GM21528 (cell line): ENCODE results near the gene GALNT1.
"Not testable (repeated sequence)": the region's sequence is repeated elsewhere in the genome, so short reads cannot be mapped to it uniquely, and the experiment has no call there.

ENCODE experiments used
- ATAC-seq: cut with Tn5 transposase; IDR thresholded peaks from one replicate; pipeline ENCODE4 v1.9.1; 2021; ENCODE audit warnings: mild to moderate bottlenecking, moderate library complexity; ENCODE audit not compliant: unreplicated experiment, low FRiP score

Gene GALNT1

DNA sequence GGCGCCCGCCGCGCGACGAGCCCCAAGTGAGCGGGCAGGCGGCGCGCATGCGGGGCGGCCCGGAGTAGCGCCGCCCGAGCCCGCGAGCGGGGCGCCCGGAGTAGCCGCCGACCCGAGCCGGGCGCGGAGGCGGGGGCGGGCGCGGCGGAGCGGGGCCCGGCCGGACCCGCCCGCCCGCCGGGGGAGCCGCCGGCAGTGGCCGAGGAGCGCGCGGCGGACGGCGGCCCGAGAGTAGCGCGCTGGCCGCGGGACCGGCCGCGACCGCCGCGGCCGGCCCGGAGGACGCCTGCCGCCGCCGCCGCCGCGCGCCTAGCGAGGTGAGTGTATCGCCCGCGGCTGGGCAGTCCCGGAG lies at the start of gene GALNT1:
GALNT1 (plus strand) TSS at position 195 of the 352 bp plus-strand sequence. CDS start 72,923 bp downstream, outside the sequence.
- ATAC-seq, result no peak

DNA sequence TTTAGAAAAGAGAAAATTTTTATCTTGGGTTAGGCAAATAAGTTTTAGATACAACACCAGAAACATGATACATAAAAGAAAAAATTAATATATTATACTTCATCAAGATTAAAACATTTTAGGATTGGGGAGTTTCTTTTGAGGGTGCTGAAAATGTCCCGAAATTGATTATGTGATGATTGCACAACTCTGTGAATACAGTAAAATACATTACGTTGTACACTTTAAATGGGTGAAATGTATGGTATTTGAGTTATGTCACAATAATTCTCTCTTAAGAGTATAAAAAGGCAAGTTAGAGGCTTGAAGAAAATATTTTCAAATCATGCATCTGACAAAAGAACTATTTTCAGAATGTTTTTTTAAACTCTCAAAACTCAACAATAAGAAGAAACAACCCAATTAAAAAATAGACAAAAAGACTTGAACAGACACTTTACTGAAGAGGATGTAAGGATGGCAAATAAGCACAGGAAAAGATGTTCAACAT lies 47.6 kb upstream of the GALNT1 start:
- ATAC-seq, result no peak

DNA sequence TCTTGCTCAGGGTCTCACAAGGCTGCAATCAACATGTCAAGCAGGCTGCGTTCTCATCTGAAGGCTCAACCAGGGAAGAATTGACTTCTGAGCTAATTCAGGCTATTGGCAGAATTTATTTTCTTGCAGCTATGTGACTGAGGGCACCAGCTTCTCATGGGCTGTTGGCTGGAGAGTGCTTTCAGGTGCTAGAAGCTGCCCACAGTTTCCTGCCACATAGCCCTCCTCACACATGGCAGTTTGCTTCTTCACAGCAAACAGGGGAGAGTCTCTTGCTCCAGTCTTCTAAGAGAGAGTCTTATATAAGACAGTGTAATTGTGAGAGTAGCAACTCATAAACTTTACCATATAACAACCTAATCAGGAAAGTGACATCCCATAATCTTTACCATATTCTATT lies 46.2 kb upstream of the GALNT1 start:
- no peak for ATAC-seq

DNA sequence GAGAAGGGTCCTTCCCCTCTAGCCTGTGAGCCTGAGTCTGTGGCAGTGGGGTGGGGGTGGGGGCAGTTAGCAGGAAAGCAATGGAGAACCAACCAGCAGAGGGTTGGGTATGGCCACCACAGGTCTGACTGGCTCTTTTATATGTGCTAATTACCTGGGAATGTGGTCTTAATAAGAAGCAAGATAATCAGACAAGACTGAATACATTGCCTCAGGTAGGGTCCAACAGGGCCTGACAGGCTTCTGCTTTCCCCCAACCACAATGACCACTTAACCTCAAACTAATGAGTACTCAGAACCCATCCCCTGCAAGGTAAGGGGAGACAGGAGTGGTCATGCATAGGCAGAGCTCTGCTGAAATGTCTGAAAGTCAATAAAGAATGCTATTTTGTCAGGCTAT lies 39.2 kb upstream of the GALNT1 start:
- no peak for ATAC-seq

DNA sequence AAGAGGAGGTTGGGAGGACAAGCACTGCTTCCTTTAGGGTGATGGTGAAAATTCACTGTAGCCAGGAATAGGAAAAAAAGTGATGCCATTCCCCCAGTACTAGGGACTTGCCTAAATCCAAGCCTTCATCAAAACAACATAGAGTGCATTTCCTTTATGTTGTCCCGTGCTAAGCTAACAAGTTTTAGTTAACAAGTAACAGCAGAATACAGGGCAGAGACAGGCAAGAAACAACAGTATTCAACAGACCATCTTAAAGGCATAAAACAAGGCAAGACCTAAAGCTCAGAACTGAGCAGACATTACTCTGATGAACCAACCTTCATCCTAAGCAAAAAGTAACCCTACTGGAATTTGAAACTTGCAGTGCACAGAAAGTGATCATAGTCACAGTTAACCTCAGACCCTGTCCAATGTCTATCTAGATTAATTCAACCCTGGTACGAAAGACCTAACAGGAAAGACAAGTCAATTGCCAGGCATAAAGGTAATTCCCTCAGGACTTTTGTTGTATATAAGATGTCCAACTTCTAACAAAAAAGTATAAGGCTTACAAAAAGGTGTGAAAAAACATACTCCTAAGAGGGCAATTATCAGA lies 34.4 kb upstream of the GALNT1 start:
- no peak for ATAC-seq

DNA sequence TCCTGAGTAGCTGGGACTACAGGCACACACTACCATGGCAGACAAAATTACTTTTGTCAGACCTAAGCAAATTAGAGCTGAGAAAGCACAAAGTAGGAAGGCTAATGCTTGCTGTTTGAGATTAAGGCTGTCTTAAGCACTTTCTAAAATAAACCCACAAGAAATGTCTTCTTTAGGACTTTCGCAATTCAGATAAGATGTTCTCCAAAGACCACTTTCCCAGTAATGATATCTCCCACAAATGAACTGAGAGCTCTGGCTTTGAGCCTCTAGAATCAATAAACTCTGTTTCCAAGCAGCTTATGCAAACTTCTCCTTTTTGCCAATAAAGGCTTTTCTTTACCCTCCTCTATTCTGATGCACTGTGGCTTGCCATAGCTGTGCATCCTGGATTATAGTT lies 32.0 kb upstream of the GALNT1 start:
- no peak for ATAC-seq

DNA sequence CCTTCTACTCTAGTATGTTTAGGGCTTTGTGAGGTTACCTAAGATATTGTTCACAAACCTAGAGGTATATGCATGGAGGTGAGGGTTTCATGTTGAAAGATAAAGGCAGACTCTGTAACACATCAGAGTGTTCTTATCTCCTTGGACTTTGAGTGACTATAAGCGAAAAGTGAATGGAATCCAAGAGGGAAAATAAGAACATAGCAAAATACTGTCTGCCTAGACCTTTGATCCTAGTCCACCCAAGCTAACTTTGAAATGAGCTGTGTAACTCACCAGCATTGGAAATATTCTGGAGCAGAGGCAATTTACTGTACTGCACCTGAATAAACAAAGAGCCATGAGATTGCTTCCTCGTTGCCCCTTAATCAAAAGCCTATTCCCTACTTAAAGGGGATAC lies 28.2 kb upstream of the GALNT1 start:
- no peak for ATAC-seq

DNA sequence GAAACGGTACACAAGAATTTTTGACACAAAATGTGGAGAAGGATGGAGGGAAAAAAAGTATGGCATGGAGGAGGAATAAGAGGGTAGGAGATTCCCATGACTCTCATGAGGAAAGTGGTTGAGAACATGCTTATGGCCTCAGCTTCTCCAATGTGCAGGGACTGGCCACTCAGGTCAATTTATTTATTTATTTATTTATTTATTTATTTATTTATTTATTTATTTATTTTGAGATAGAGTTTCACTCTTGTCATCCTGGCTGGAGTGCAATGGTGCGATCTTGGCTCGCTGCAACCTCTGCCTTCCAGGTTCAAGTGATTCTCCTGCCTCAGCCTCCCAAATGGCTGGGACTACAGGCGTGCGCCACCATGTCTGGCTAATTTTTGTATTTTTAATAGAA lies 26.0 kb upstream of the GALNT1 start:
- ATAC-seq, result not testable (repeated sequence)

DNA sequence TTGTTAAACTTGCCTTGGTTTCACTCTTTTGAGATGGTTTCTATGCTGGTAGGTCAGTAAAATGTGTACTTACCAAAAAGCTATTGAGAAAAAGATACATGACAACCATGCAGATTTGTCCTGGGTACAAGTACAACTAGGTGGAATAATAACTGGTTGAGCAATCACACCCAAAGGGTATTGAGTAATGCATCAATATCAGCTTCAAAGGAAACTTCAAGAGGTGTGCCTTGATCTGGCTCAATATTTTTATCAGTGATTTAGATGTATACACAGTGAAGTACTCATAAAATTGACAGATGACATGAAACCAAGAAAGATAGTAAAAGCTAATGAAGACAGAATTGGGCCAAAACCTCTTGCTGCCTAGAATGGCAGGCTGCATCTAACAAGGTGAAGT lies 21.7 kb upstream of the GALNT1 start:
- ATAC-seq, result no peak

DNA sequence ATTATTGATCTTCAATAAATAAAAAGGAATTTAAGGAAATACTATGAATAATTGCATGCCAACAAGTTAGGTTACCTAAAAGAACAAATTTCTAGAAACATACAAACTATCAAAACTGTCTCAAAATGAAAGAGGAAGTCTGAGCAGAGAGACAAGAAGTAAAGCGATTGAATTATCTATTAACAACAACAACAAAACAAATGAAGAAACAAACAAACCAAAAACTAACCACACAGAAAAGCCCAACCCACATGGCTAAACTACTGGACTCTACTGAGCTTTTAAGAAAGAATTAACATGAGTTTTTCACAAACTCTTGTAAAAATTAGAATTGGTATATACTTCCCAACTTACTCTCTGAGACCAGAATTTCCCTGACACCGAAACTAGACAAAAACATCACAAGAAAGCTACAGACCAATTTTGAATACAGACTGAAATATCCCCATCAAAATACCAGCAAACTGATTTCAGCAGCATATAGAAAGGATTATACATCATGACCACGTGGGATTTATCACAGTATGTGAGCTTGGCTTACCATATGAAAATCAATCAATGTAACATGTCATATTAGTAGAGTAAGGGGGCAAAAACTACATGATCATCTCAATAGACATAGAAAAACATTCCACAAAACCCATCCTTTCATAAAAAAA lies 16.6 kb upstream of the GALNT1 start:
- ATAC-seq, result peak; percentile 91

DNA sequence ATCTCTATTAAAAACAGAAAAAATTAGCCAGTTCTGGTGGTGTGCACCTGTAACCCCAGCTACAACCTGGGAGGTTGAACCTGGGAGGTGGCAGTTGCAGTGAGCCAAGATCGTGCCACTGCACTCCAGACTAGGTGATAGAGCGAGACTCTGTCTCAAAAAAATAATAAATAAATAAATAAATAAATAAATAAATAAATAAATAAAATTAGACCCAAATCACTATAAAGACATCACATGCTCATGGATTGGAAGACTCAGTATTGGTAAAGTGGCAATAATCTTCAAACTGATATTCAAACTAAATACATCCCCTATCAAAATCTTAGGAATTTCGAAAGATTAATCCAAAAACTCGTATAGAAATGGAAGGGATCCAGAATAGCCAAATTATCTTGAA lies 15.5 kb upstream of the GALNT1 start:
- no peak for ATAC-seq

DNA sequence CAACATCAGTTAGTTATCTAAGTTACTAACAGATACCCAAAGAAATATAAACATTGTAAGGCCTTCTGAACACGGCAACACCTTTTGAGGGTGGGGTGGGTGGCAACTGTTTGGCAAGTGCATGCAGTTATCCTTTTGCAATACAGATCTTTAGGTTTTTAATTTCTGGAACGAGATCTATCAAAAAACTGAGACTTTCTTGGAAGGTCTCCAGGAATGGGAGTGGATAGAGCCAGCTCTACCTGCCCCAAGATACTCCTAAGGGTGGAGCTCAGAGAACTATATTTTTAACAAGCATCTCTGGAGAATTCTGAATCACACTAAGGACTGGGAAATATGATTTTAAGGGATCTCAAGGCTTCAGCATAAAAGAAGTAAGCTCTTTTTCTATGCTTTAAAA lies 11.4 kb upstream of the GALNT1 start:
- no peak for ATAC-seq

DNA sequence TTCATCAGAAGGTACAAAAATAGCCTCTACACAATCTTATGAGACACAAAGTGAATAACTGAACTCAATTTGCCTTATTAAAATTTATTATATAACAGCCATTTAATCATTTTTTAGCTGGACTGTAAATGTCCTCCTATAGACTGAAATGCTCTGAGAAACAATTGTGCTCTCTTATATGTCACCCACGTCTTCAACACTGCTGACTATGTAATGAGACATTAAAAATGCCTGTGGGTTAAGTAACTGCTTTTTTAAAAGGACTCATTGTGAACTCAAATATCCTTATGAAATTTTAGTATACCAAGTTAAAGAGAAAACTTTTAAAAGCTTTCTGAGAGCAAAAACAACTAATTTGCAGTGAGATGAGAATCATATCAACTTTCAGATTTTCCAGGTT lies 10.4 kb upstream of the GALNT1 start:
- ATAC-seq, result no peak

DNA sequence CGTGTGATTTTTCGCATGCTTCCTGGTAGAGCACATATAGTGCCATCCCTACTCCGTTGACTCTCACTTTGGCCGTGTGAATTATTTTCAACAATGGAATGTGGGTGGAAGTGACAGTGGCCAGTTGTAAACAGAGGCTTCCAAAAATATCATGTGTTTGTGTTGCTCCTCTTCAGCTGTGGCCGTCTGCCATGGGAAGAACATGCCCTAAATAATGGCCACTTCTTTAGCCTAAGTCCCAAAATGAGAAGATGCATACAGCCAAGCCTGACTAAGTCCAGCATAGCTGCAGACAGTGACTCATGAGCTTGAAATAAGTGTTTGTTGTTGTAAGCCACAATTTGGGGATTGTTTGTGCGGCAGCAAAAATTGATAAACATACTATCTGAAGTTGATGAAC lies 8.9 kb upstream of the GALNT1 start:
- ATAC-seq, result no peak

DNA sequence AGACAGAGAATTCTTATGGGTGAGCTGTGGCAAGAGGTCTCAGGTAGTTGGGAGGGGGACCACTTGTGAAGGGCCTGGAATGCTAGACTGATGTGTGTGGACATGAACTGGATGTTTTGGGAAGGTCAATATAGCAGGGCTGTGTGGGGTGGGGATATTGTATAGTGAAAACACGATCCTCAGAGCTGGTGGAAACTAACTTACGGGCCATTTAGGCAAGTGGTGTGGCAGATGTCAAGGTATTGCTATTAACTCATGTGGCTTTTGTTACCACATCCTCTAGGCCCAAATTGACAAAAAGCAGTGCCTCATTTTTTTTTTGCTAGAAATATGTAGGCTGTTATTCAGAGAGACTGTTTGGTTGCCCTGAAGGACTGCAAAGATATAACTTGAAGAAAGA lies 8.0 kb upstream of the GALNT1 start:
- no peak for ATAC-seq

DNA sequence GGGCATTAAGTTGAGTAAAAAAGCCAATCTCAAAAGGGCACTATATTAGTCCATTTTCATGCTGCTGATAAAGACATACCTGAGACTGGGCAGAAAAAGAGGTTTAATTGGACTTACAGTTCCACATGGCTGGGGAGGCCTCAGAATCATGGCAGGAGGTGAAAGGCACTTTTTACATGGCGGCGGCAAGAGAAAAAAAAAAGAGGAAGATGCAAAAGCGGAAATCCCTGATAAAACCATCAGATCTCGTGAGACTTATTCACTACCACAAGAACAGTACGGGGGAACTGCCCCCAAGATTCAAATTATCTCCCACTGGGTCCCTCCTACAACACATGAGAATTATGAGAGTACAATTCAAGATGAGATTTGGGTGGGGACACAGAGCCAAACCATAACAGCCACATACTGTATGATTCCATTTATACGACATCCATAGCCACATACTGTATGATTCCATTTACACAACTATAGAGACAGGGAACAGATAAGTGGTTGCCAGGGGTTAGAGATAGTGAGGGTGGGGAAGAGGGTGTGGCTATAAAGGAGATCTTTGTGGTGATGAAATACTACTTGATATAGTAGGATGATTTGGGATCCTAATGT lies 5.2 kb upstream of the GALNT1 start:
- ATAC-seq, result not testable (repeated sequence)

DNA sequence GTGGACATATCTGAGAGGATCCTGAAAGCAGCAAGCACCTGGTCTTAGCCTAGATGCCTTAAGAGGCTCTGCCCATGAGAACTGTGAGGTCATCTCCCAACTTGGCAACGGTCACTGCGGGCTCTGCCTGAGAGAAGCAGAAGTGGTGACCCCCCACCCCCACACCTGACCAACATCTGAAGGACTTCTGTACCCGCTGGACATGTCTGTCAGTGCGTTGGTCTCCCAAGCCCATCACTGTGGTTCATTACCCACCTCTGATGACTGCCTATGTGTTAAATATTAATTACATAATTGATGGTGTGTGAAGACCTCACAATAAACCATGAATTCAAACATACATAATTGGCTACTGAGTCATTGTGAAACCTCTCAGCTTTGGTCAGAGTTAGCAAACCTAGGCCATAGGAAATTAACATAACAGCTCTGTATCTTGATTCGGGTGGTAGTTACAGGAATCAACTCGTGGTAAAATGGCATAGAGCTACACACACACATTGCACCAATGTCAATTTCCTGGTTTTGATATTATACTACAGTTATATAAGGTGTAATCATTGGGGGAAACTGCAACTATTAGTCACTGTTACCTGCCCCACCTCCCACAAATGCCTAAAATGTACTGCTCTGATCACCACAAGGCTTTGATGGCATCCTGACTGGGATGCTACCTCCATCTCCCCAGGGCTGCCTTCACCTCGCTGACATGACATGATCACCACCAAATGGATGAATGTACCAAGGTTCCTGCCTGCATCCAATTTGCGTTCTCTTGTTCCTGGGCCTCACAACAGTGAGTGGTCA lies 4.3 kb upstream of the GALNT1 start:
- ATAC-seq, result peak; percentile 52

DNA sequence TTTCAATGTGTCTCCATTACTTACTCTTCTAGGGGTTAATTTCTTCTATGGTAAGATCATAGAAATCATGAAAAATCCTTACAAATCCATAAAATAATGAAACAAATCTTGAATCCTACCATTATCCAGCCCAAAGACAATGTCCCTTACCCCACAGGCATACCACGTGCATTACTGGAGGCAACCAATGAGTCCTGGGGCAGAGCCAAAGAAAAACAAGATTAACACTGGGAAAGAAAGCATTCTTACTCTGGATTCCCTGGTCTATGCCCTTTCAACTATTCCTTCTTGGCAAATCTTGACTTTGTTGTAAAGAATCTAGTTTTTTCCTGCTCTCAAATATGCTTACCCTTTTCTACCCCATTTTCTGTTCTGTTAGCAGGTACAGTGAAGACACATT lies 3.1 kb upstream of the GALNT1 start:
- no peak for ATAC-seq

DNA sequence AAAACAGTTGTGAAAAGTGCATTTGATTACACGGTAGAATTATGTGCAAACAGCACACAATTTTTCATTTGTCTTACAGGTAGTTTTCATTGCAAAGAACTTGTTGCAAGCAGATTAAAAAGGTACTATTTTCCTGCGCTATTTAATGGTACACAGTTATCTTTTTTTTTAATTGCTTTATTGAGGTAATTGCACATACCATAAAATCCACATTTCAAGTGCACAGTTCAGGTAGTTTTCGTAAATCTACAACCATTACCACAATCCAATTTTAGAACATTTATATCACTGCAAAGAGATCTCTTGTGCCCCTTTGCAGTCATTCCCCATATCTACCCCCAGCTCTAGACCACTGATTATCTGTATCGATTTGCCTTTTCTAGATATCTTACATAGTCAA lies 2.6 kb upstream of the GALNT1 start:
- ATAC-seq, result no peak

DNA sequence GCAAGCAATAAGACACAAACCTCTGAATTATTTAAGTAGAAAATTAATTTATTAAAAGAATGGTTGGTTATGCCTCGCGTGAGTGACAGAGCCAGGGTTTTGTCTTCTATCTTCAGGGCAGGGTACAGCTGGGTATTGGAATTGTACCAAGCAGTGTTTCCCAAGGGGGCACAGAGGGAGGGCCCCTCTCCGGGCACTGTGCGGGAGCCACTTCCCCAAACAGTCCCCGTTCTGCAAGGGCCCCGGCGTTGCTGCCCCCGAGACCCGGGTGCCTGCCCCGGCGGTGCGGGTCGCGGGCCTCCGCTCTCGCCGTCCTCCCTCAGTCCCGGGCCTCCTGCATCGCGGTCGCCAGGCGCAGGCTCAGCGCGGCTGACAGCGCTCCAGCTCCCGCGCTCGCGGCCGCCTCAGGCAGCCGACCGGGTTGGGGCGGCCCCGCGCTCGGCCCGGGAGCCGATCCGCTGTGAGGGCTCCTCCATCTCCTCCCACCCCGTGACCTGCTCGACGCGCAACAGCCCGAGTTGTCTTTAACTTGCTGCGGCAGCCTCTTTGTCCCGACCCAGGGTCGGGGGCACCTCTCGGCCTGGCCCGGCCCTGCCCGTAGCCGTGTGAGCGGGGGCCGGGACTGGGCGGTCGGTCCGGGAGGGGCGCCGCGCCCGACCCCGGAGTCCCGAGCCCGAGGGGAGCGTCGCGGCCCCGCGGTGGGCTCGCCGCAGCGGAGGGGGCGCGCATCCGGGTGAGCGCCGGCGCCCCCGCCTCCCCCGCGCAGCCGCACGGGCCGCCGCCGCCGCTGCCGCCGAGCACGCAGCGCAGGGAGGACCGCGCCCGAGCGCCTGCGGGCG lies 620 bp upstream of the GALNT1 start:
- peak; percentile 55 for ATAC-seq
